Fibroblast of skin of left quadriceps (primary cell): Measurements from ENCODE around the gene KLK13.

ENCODE experiments used
- DNase-seq, 2 experiments: peaks; one replicate each; pipeline ENCODE4 v3.0.0-alpha.2; 2013; ENCODE audit warnings: low read depth in 2 of 2

KLK13 gene

GRCh38 chr19:51064534-51065220 is at the start of gene KLK13:
Gene KLK13, minus strand, starts transcription at chr19:51065092. Its CDS starts 25 bp downstream, at chr19:51065067.
- DNase-seq, result no peak

GRCh38 chr19:51114087-51114729 is 49.3 kb upstream of the KLK13 start:
- DNase-seq, result no peak

GRCh38 chr19:51111606-51112005 is 46.7 kb upstream of the KLK13 start:
- no peak for DNase-seq

- no peak for DNase-seq
Measured at GRCh38 chr19:51110666-51110971, 45.7 kb upstream of the KLK13 start.

GRCh38 chr19:51108805-51109146 is 43.9 kb upstream of the KLK13 start:
- peak in 1 of 2 experiments; percentile 35 for DNase-seq

- peak; percentile 98 for DNase-seq
Measured at GRCh38 chr19:51108066-51108804, 43.3 kb upstream of the KLK13 start, which contains the start of gene CTU1. Gene CTU1, minus strand, starts transcription at chr19:51108409. Its CDS starts 3,840 bp downstream, at chr19:51104569.

GRCh38 chr19:51107406-51108065 is 42.6 kb upstream of the KLK13 start:
- DNase-seq, result no peak

- no peak for DNase-seq
Measured at GRCh38 chr19:51103926-51104341, 39.0 kb upstream of the KLK13 start.

- DNase-seq, result no peak
Measured at GRCh38 chr19:51102991-51103390, 38.1 kb upstream of the KLK13 start.

- DNase-seq, result no peak
Measured at GRCh38 chr19:51101171-51101865, 36.4 kb upstream of the KLK13 start.

- no peak for DNase-seq
Measured at GRCh38 chr19:51100601-51101000, 35.7 kb upstream of the KLK13 start.

GRCh38 chr19:51099047-51099382 is 34.1 kb upstream of the KLK13 start:
- no peak for DNase-seq

GRCh38 chr19:51098365-51099046 is 33.6 kb upstream of the KLK13 start:
- no peak for DNase-seq

- DNase-seq, result no peak
Measured at GRCh38 chr19:51097796-51098195, 32.9 kb upstream of the KLK13 start.

GRCh38 chr19:51097166-51097738 is 32.4 kb upstream of the KLK13 start:
- DNase-seq, result peak; percentile 22 to 27

- no peak for DNase-seq
Measured at GRCh38 chr19:51096473-51097165, 31.7 kb upstream of the KLK13 start.

- DNase-seq, result no peak
Measured at GRCh38 chr19:51094696-51095279, 29.9 kb upstream of the KLK13 start.

GRCh38 chr19:51093510-51094345 is 28.8 kb upstream of the KLK13 start:
- DNase-seq, result no peak

GRCh38 chr19:51093101-51093500 is 28.2 kb upstream of the KLK13 start:
- no peak for DNase-seq
